A549 (cell line): Measurements from ENCODE around the gene TNIK.

Source experiments
- BHLHE40 ChIP-seq: IDR thresholded peaks from 2 replicates; pipeline ENCODE4 v1.6.1; 2012; ENCODE audit warnings: low read depth, low read length, inconsistent platforms
- EP300 ChIP-seq, 2 experiments: fragments of >200 bp; sonication (Bioruptor Twin); formaldehyde crosslinking; IDR thresholded peaks; 2 replicates in 1 of 2; 3 replicates in 1 of 2; pipeline ENCODE4 v1.6.1; 2016 to 2017

- TF ChIP-seq EP300 (IDR thresholded peaks at IDR 0.05) (no peak), BHLHE40 (no peak)
Observed at GRCh38 chr3:171198781-171199472, 261.3 kb downstream of the TNIK start.
